GM23338 (cell line): ENCODE measurements around the gene MICAL1.

ENCODE experiments used
- CREB1 ChIP-seq: fragments of 250-450 bp; sonication (Bioruptor Pico); IDR thresholded peaks from 2 replicates; pipeline ENCODE4 v1.5.0; 2020; ENCODE audit warnings: low read depth, mild to moderate bottlenecking, moderate library complexity
- EZH2 ChIP-seq: fragments of 200-600 bp; sonication (generic); IDR thresholded peaks from one replicate; pipeline ENCODE4 v1.8.0; 2017; ENCODE audit warnings: antibody characterized with exemption, mild to moderate bottlenecking, low read depth; ENCODE audit not compliant: unreplicated experiment
- EZH2phosphoT487 ChIP-seq: fragments of 200-600 bp; sonication (generic); IDR thresholded peaks from one replicate; pipeline ENCODE4 v1.8.1; 2018; ENCODE audit warnings: antibody characterized with exemption; ENCODE audit not compliant: unreplicated experiment
- JUNB ChIP-seq: IDR thresholded peaks from one replicate; pipeline ENCODE4 v1.6.1; 2016; ENCODE audit warnings: antibody characterized with exemption; ENCODE audit not compliant: unreplicated experiment
- POLR2AphosphoS5 ChIP-seq: IDR thresholded peaks from 2 replicates; pipeline ENCODE4 v1.6.1; 2016; ENCODE audit warnings: antibody characterized with exemption, low read depth
- TF ChIP-seq, protein P1 (sequence below), 2 experiments: fragments of 200-600 bp in 1 of 2; sonication (generic) in 1 of 2; conservative IDR thresholded peaks; 2 replicates each; pipeline versions ENCODE4 v1.5.1 to v1.6.1; 2016 to 2017; ENCODE audit warnings: antibody characterized with exemption in 2 of 2, low read depth in 2 of 2, mild to moderate bottlenecking in 2 of 2, moderate library complexity in 1 of 2
- TF ChIP-seq, protein P2 (sequence below): IDR thresholded peaks from one replicate; pipeline ENCODE4 v1.6.1; 2018; ENCODE audit warnings: antibody characterized with exemption; ENCODE audit not compliant: unreplicated experiment

DNA sequence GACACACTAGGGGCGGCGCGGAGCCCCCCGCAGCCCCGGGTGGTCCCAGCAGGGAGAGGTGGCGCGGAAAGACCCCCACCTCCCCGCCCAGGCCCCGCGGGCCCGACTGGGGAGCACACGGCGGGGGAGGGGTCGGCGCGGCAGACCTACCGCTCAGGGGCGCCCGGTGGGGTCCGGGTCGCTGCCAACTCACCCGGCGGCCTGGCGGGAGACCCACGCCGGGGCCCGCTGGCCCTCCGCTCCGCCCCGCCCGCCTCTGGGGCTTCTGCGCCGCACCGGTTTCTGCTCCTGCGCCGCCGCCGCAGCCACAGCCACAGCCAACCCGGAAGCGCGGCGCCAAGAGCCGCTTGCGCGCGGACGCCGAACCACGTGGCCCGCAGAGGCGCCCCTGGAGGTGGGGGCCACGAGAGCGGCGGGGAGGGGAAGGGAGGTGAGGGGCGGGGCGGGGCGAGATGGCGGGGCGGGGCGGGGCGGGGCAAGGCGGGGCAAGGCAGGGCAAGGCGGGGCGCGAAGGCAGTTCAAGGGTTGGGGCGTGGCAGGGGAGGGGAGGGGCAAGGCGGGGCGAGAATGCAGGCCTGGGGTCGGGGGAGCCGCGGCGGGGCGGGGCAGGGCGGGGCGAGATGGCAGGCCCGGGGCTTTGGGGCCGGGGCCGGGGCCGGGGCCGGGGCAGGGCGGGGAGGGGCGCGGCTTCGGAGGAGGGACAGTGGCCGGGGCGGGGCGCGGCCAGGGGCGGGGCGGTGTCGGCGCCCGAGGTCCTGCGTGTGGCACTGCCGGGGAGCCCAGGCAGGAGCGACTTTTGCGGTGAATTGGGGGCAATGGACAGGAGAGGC lies 27.5 kb upstream of the MICAL1 start, which contains the start of gene ZBTB24:
- TF ChIP-seq, protein P1, sequence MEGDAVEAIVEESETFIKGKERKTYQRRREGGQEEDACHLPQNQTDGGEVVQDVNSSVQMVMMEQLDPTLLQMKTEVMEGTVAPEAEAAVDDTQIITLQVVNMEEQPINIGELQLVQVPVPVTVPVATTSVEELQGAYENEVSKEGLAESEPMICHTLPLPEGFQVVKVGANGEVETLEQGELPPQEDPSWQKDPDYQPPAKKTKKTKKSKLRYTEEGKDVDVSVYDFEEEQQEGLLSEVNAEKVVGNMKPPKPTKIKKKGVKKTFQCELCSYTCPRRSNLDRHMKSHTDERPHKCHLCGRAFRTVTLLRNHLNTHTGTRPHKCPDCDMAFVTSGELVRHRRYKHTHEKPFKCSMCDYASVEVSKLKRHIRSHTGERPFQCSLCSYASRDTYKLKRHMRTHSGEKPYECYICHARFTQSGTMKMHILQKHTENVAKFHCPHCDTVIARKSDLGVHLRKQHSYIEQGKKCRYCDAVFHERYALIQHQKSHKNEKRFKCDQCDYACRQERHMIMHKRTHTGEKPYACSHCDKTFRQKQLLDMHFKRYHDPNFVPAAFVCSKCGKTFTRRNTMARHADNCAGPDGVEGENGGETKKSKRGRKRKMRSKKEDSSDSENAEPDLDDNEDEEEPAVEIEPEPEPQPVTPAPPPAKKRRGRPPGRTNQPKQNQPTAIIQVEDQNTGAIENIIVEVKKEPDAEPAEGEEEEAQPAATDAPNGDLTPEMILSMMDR (conservative IDR thresholded peaks at IDR 0.05; ENCODE audit: low read depth in 2 of 2), result no peak
- TF ChIP-seq CREB1 (CRISPR knock-in tag), result no peak
- TF ChIP-seq, protein P2, sequence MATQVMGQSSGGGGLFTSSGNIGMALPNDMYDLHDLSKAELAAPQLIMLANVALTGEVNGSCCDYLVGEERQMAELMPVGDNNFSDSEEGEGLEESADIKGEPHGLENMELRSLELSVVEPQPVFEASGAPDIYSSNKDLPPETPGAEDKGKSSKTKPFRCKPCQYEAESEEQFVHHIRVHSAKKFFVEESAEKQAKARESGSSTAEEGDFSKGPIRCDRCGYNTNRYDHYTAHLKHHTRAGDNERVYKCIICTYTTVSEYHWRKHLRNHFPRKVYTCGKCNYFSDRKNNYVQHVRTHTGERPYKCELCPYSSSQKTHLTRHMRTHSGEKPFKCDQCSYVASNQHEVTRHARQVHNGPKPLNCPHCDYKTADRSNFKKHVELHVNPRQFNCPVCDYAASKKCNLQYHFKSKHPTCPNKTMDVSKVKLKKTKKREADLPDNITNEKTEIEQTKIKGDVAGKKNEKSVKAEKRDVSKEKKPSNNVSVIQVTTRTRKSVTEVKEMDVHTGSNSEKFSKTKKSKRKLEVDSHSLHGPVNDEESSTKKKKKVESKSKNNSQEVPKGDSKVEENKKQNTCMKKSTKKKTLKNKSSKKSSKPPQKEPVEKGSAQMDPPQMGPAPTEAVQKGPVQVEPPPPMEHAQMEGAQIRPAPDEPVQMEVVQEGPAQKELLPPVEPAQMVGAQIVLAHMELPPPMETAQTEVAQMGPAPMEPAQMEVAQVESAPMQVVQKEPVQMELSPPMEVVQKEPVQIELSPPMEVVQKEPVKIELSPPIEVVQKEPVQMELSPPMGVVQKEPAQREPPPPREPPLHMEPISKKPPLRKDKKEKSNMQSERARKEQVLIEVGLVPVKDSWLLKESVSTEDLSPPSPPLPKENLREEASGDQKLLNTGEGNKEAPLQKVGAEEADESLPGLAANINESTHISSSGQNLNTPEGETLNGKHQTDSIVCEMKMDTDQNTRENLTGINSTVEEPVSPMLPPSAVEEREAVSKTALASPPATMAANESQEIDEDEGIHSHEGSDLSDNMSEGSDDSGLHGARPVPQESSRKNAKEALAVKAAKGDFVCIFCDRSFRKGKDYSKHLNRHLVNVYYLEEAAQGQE, result no peak
- TF ChIP-seq EZH2, result no peak
- TF ChIP-seq POLR2AphosphoS5, result peak; percentile 65
- no peak for TF ChIP-seq JUNB
- no peak for TF ChIP-seq EZH2phosphoT487
